Naive B cell (primary cell): Measurements from ENCODE around the gene TFCP2L1. TPM values are rescaled to one million over a fixed set of nuclear protein-coding genes. Genes with fewer than 3 reads are reported as not detected.
A peak's percentile ranks its signal among the peaks of the same experiment; 100 is the strongest.

Experiments used
- ATAC-seq, 2 donors: fragments of 150-1000 bp; cut with Tn5 transposase; 2 replicates each; pipeline ENCODE4 v1.10.0; 2021; ENCODE audit warnings: low read depth in 2 of 2, mild to moderate bottlenecking in 2 of 2, moderate library complexity in 2 of 2
- DNase-seq: peaks from one replicate; pipeline ENCODE4 v3.0.0; 2022
- H3K27ac Mint-ChIP-seq, 6 donors: one replicate each; pipeline ENCODE4 v1.8.0; 2020 to 2022; ENCODE audit warnings: mild to moderate bottlenecking in 6 of 6, mixed read lengths in 6 of 6, moderate library complexity in 5 of 6, inconsistent platforms in 2 of 6
- H3K27me3 Mint-ChIP-seq, 3 donors: one replicate each; pipeline ENCODE4 v1.8.0; 2021 to 2022; ENCODE audit warnings: mixed read lengths in 3 of 3, mild to moderate bottlenecking in 1 of 3
- H3K36me3 Mint-ChIP-seq, 2 donors: one replicate each; pipeline ENCODE4 v1.8.0; 2020 to 2022; ENCODE audit warnings: mixed read lengths in 2 of 2, inconsistent platforms in 1 of 2, mild to moderate bottlenecking in 1 of 2
- H3K4me1 Mint-ChIP-seq, 3 donors: one replicate each; pipeline ENCODE4 v1.8.0; 2020 to 2022; ENCODE audit warnings: mixed read lengths in 3 of 3, inconsistent platforms in 1 of 3, mild to moderate bottlenecking in 1 of 3, moderate library complexity in 1 of 3
- H3K4me3 Mint-ChIP-seq, 8 donors: one replicate each; pipeline ENCODE4 v1.8.0; 2020 to 2022; ENCODE audit warnings: mild to moderate bottlenecking in 8 of 8, mixed read lengths in 8 of 8, moderate library complexity in 8 of 8, inconsistent platforms in 2 of 8
- H3K9me3 Mint-ChIP-seq, 7 donors: one replicate each; pipeline ENCODE4 v1.8.0; 2020 to 2022; ENCODE audit warnings: mixed read lengths in 7 of 7, mild to moderate bottlenecking in 5 of 7, inconsistent platforms in 2 of 7, moderate library complexity in 1 of 7
- polyA plus RNA-seq, 6 donors: library from polyadenylated mRNA; unstranded; fragments of 300-500 nt; fragmentation: Illumina TruSeq; gene quantifications; one replicate each; pipeline ENCODE4 v1.2.3, GENCODE V29; 2021; ENCODE audit warnings: low read depth in 6 of 6

TFCP2L1 gene
- polyA plus RNA-seq, 6 donors from 2014 or later: not detected

DNA sequence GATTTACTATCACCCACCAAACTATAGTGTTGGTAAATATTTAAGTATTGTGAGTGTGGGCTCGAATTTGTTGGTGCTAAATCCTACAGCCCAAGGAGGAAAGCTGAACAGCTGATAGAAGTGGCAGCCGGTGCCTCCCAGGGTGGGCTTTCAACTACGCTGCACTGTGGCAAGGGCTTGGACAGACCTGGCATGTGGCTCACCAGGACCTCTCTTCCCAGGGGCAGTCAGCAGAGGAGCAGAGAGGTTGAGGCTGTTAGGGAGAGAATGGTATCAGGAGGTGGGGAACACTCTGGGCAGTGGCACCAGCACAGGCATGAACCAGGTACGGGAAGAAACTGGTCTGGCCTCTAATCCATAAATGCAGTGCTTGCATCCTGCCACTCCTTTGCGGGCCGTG lies 44.6 kb downstream of the TFCP2L1 start:
- Mint-ChIP-seq H3K36me3 (no peaks in the 10 kb centered on the region), H3K27ac (peak overlapping the region in 1 of 6 donors; percentile 44), H3K4me1 (no peaks in the 10 kb centered on the region), H3K9me3 (no peaks in the 10 kb centered on the region), H3K4me3 (no peak overlapping the region), H3K27me3 (peaks cover 0 to 8% (median 4%) of the 10 kb centered on the region in 3 donors)
- ATAC-seq (no peak), DNase-seq (no peak)

DNA sequence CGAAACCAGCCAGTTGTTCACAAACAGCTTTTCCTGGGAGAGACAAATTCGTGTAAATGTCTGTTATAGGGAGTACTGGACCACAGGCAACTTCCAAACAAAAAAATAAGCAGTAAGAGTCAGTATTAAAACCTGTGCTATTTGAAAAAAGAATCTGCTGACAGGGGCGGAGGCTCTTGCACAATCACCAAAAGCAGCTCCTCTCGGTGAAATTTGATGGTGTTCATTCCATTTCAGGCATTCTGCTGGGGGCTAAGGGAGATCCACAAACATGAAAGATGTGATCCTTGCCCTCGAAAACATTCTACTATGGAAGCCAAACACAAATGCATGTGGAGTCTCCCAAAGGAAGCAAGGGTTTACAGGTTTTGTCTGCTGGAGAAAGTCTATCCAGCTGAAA lies 45.0 kb downstream of the TFCP2L1 start:
- Mint-ChIP-seq H3K27ac (no peak overlapping the region), H3K4me3 (no peak overlapping the region)
- no peak for ATAC-seq

GRCh38 chr2:121239471-121239870 lies 45.5 kb downstream of the TFCP2L1 start:
- Mint-ChIP-seq H3K9me3 (no peaks in the 10 kb centered on the region), H3K27me3 (peaks cover 0 to 8% (median 4%) of the 10 kb centered on the region in 3 donors), H3K27ac (no peak overlapping the region), H3K4me1 (no peaks in the 10 kb centered on the region), H3K4me3 (no peak overlapping the region), H3K36me3 (no peaks in the 10 kb centered on the region)
- ATAC-seq: no peak
- DNase-seq: no peak

More for the DNA sequence above, 45.0 kb downstream of the TFCP2L1 start:
- Mint-ChIP-seq H3K27me3 (peaks cover 0 to 8% (median 4%) of the 10 kb centered on the region in 3 donors), H3K4me1 (no peaks in the 10 kb centered on the region), H3K9me3 (no peaks in the 10 kb centered on the region), H3K36me3 (no peaks in the 10 kb centered on the region)
- no peak for DNase-seq

- Mint-ChIP-seq H3K36me3 (no peaks in the 10 kb centered on the region), H3K27ac (no peak overlapping the region), H3K9me3 (no peaks in the 10 kb centered on the region), H3K4me1 (no peaks in the 10 kb centered on the region), H3K4me3 (no peak overlapping the region), H3K27me3 (peaks cover 0 to 8% (median 4%) of the 10 kb centered on the region in 3 donors)
- DNase-seq (no peak), ATAC-seq (no peak)
Measured at GRCh38 chr2:121238828-121239227, 46.2 kb downstream of the TFCP2L1 start.

DNA sequence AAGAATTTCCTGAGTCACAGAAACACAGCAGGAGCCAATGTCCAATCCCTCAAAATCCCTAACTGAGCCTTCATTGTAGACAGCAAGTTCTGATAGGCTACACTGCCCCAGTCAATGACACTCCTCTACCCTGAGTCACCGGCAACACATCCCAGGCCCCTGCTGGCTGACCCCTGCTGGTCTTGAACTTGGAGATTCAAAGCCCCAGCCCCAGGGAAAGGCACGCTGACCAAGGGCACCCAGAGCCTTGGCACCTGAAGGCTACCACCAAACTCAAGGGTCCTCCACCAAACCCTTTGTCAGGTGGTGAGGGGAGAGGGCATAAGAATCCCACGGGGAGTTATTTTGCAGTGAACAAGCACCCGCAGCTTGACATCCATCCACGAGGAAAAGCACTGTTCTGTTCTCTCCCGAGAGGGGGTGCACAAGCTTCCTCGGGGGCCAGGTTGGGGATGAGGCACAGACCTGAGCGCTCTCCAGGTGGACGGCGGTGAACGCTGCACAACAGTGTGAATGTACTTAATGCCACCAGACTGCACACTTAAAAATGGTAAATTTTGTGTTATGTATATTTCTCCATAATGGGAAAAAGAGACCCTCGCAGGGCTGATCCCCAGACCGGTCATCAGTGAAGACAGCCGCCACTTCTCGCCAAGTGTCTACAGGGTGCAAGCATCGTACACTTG lies 46.9 kb downstream of the TFCP2L1 start:
- H3K36me3 Mint-ChIP-seq: no peaks in the 10 kb centered on the region
- no peaks in the 10 kb centered on the region for H3K4me1 Mint-ChIP-seq
- no peak overlapping the region for H3K4me3 Mint-ChIP-seq
- no peak overlapping the region for H3K27ac Mint-ChIP-seq
- ATAC-seq (no peak), DNase-seq (no peak)
- H3K27me3 Mint-ChIP-seq: peaks cover 0 to 8% (median 4%) of the 10 kb centered on the region in 3 donors
- no peaks in the 10 kb centered on the region for H3K9me3 Mint-ChIP-seq

DNA sequence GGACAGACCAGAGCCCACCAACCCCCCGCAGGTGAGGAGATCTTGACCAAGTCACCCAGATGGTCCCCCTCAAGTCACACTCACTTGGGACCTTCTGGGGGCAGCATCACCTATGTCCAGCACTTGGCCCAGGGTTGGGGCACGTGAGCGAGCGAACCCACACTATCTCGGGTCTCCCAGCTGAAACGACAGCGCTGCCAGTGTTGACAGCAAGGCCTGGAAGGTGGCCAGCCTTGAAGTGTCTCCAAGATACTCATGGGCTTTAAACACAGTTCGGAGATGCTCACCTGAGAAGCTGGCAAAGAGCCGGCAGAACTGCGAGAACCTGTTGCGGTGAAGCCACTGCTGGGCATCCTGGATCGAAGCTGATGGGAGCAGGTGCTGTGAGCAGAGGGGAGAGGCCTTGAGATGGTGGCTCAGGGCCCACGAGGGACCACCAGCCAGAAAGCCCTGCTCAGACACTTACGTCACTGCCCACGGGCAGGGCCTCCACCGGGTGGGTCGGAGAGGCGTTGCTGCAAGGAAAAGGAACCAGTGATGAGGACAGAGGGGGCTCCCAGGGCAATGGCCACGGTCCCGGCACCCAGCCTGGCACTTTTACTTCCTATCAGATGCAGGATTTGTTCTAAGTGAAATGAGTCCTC lies 47.5 kb downstream of the TFCP2L1 start:
- Mint-ChIP-seq H3K27me3 (peaks cover 0 to 8% (median 4%) of the 10 kb centered on the region in 3 donors), H3K27ac (peak overlapping the region in 1 of 6 donors; percentile 47), H3K4me1 (no peaks in the 10 kb centered on the region), H3K36me3 (no peaks in the 10 kb centered on the region), H3K9me3 (no peaks in the 10 kb centered on the region), H3K4me3 (no peak overlapping the region)
- DNase-seq (no peak), ATAC-seq (no peak)

DNA sequence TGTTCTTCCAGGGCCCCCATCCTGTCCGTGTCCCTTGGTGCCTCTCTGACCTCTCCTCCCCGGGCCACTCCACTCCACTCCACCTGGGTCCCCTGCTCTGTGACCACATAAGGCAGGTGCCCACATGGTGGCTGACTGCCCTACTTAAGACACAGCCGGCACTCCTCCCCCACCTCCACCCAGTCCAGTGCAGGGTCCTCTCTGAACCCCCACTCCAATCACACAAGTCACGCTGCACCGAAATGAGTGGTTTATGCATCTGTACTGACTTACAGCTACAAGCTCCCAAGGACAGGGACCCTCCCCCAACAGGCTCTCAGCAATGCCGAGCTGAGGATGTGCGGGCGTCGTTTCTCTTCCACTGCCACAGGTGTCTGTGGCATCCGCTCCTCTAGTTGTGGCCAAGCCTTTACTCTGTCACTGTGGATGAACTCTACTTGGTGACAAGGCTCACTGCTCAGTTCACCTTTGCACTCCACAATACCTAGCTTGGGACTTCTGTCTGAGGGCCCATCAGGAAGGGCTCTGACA lies 48.3 kb downstream of the TFCP2L1 start:
- Mint-ChIP-seq H3K4me3 (no peak overlapping the region), H3K36me3 (no peaks in the 10 kb centered on the region), H3K9me3 (no peaks in the 10 kb centered on the region), H3K27me3 (peaks cover 0 to 8% (median 4%) of the 10 kb centered on the region in 3 donors), H3K4me1 (no peaks in the 10 kb centered on the region), H3K27ac (no peak overlapping the region)
- ATAC-seq (no peak), DNase-seq (no peak)

DNA sequence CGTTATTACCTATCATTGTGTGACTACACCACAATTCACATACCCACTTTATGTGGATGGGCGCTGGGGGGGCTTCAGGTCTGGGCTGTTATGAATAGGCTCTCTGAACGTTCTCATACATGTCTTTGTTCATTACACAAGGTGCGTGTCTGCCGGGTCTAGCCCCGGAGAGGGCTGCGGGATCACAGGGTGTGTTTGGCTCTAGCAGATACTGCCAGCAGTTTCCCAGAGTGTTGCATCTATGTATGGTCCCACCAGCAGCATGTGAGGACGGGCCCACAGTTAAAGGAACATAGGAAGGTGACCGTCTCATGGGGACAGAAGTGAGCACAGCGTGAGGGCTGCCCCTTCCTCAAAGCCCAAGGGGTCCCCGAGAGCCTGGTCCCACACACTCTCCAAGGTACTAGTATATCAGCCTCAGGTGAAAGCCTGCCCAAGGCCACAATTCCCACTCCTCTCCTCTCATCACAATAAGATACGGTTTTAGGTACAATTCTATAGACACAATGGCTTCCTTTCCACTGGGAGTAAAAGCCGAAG lies 48.8 kb downstream of the TFCP2L1 start:
- H3K36me3 Mint-ChIP-seq: no peaks in the 10 kb centered on the region
- DNase-seq (no peak), ATAC-seq (no peak)
- no peaks in the 10 kb centered on the region for H3K9me3 Mint-ChIP-seq
- H3K27ac Mint-ChIP-seq: no peak overlapping the region
- H3K4me1 Mint-ChIP-seq: no peaks in the 10 kb centered on the region
- H3K4me3 Mint-ChIP-seq: no peak overlapping the region
- H3K27me3 Mint-ChIP-seq: peaks cover 0 to 8% (median 4%) of the 10 kb centered on the region in 3 donors

GRCh38 chr2:121235542-121235941 lies 49.5 kb downstream of the TFCP2L1 start:
- Mint-ChIP-seq H3K4me1 (no peaks in the 10 kb centered on the region), H3K27me3 (peaks cover 0 to 8% (median 4%) of the 10 kb centered on the region in 3 donors), H3K4me3 (no peak overlapping the region), H3K9me3 (no peaks in the 10 kb centered on the region), H3K27ac (no peak overlapping the region), H3K36me3 (no peaks in the 10 kb centered on the region)
- no peak for ATAC-seq
- DNase-seq: no peak

GRCh38 chr2:121234791-121235190 lies 50.2 kb downstream of the TFCP2L1 start:
- no peaks in the 10 kb centered on the region for H3K4me1 Mint-ChIP-seq
- peaks cover 0 to 8% (median 4%) of the 10 kb centered on the region in 3 donors for H3K27me3 Mint-ChIP-seq
- no peaks in the 10 kb centered on the region for H3K36me3 Mint-ChIP-seq
- H3K4me3 Mint-ChIP-seq: no peak overlapping the region
- H3K27ac Mint-ChIP-seq: peak overlapping the region in 1 of 6 donors; percentile 32
- DNase-seq (no peak), ATAC-seq (no peak)
- no peaks in the 10 kb centered on the region for H3K9me3 Mint-ChIP-seq

DNA sequence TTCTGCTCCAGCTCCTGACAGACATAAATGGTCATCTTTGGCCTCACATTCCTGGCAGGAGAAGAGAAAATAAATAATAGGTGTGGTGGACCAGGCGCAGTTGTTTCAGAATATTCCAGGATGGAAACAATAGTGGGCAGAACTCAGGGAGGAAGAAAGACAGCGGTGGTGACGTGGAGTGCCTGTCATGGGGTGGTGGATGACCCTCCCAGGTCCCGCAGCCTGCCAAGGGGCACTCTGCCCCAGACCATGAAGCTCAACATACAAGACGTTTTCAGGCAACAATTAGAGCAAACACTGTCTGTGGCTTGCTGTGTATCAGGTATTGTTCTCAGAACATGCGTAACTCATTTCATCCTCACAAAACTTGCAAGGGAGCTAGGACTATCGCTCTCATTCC lies 50.9 kb downstream of the TFCP2L1 start:
- no peak for ATAC-seq
- Mint-ChIP-seq H3K36me3 (no peaks in the 10 kb centered on the region), H3K4me3 (no peak overlapping the region), H3K27me3 (peaks cover 0 to 8% (median 4%) of the 10 kb centered on the region in 3 donors), H3K4me1 (no peaks in the 10 kb centered on the region), H3K9me3 (no peaks in the 10 kb centered on the region), H3K27ac (no peak overlapping the region)
- DNase-seq: no peak

DNA sequence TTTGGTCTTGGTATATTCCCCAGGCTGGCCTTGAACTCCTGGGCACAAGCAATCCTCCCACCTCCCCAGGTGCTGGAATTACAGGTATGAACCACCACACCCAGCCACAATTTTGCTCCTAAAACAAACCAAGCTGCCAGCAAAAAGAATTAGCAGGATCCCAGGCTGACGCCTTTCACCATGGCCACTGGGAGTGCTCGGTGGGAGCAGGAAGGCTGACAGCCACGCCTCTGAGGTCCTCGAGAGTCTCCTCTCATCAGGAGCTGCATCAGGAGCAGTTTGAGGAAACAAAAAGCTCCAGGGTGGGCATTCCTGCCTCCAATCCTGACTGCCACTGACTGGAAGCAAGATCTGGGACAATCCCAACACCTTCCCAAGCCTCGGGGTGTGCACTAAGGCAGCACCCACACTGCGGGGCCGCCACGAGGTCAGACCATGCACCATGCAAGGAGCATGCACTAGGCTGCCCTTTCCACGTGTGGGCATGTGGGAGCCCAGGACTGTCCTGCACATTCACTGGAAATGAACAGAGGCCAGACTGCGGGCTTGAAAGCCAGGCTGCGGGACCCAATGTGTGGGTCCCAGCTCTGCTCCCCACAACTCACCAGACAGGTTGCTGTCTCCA lies 51.4 kb downstream of the TFCP2L1 start:
- Mint-ChIP-seq H3K27me3 (peaks cover 0 to 8% (median 4%) of the 10 kb centered on the region in 3 donors), H3K4me1 (no peaks in the 10 kb centered on the region), H3K36me3 (no peaks in the 10 kb centered on the region), H3K27ac (no peak overlapping the region), H3K4me3 (no peak overlapping the region), H3K9me3 (no peaks in the 10 kb centered on the region)
- ATAC-seq: no peak
- no peak for DNase-seq

GRCh38 chr2:121232626-121233265 lies 52.3 kb downstream of the TFCP2L1 start:
- Mint-ChIP-seq H3K9me3 (no peaks in the 10 kb centered on the region), H3K27me3 (peaks cover 0 to 8% (median 4%) of the 10 kb centered on the region in 3 donors), H3K36me3 (no peaks in the 10 kb centered on the region), H3K27ac (peak overlapping the region in 1 of 6 donors; percentile 39), H3K4me1 (no peaks in the 10 kb centered on the region), H3K4me3 (no peak overlapping the region)
- DNase-seq (no peak), ATAC-seq (no peak)
